ENCODE data around the gene CELA1. TPM values are rescaled to one million over a fixed set of nuclear protein-coding genes. Genes with fewer than 3 reads are reported as not detected.

The CELA1 gene
- total RNA-seq, 1 donor from 2014 or later, result not detected

GRCh38 chr12:51328587-51328986, 17.9 kb downstream of the CELA1 start:
- H3K4me3 Mint-ChIP-seq (ENCODE audit: unreplicated experiment), result no peak overlapping the region

GRCh38 chr12:51326698-51327439, 19.6 kb downstream of the CELA1 start:
- no peaks in the 10 kb centered on the region for H3K36me3 Mint-ChIP-seq (ENCODE audit: unreplicated experiment)
- no peaks in the 10 kb centered on the region for H3K4me1 Mint-ChIP-seq (ENCODE audit: low read depth, unreplicated experiment)
- no peak overlapping the region for H3K27ac Mint-ChIP-seq (ENCODE audit: unreplicated experiment)
- no peaks in the 10 kb centered on the region for H3K9me3 Mint-ChIP-seq (ENCODE audit: unreplicated experiment)
- peaks cover 5% of the 10 kb centered on the region for H3K27me3 Mint-ChIP-seq (ENCODE audit: unreplicated experiment)
- TF ChIP-seq CTCF (IDR thresholded peaks at IDR 0.05; ENCODE audit: partially characterized antibody, unreplicated experiment), result no peak
- no peak overlapping the region for H3K4me3 Mint-ChIP-seq (ENCODE audit: unreplicated experiment)
- no peak for DNase-seq

More at GRCh38 chr12:51328587-51328986, 17.9 kb downstream of the CELA1 start:
- Mint-ChIP-seq H3K4me1 (ENCODE audit: low read depth, unreplicated experiment) (no peaks in the 10 kb centered on the region), H3K9me3 (ENCODE audit: unreplicated experiment) (no peaks in the 10 kb centered on the region), H3K36me3 (ENCODE audit: unreplicated experiment) (no peaks in the 10 kb centered on the region), H3K27me3 (ENCODE audit: unreplicated experiment) (peaks cover 5% of the 10 kb centered on the region), H3K27ac (ENCODE audit: unreplicated experiment) (no peak overlapping the region)
- TF ChIP-seq CTCF (IDR thresholded peaks at IDR 0.05; ENCODE audit: partially characterized antibody, unreplicated experiment), result no peak
- DNase-seq, result no peak

- Mint-ChIP-seq H3K4me3 (ENCODE audit: unreplicated experiment) (no peak overlapping the region), H3K4me1 (ENCODE audit: low read depth, unreplicated experiment) (no peaks in the 10 kb centered on the region), H3K9me3 (ENCODE audit: unreplicated experiment) (no peaks in the 10 kb centered on the region), H3K27ac (ENCODE audit: unreplicated experiment) (no peak overlapping the region), H3K36me3 (ENCODE audit: unreplicated experiment) (no peaks in the 10 kb centered on the region), H3K27me3 (ENCODE audit: unreplicated experiment) (peaks cover 5% of the 10 kb centered on the region)
- no peak for TF ChIP-seq CTCF (IDR thresholded peaks at IDR 0.05; ENCODE audit: partially characterized antibody, unreplicated experiment)
- no peak for DNase-seq
Observed at GRCh38 chr12:51324953-51325352, 21.5 kb downstream of the CELA1 start.

- Mint-ChIP-seq H3K4me1 (ENCODE audit: low read depth, unreplicated experiment) (no peaks in the 10 kb centered on the region), H3K27ac (ENCODE audit: unreplicated experiment) (no peak within 1 kb of the TSS), H3K4me3 (ENCODE audit: unreplicated experiment) (no peak within 1 kb of the TSS), H3K27me3 (ENCODE audit: unreplicated experiment) (peaks cover 5% of the 10 kb centered on the region), H3K9me3 (ENCODE audit: unreplicated experiment) (no peaks in the 10 kb centered on the region), H3K36me3 (ENCODE audit: unreplicated experiment) (no peaks in the 10 kb centered on the region)
- TF ChIP-seq CTCF (IDR thresholded peaks at IDR 0.05; ENCODE audit: partially characterized antibody, unreplicated experiment), result no peak
- DNase-seq, result no peak
Observed at GRCh38 chr12:51323966-51324895, 22.2 kb downstream of the CELA1 start, which contains the start of gene BIN2. Gene BIN2, minus strand, starts transcription at chr12:51324174. Its CDS starts 72 bp downstream, at chr12:51324102.

All from glutamatergic neuron (in vitro differentiated cells).